ENCODE measurements around the gene BCAS4. TPM values are rescaled to one million over a fixed set of nuclear protein-coding genes. Genes with fewer than 3 reads are reported as not detected.
"Not testable (repeated sequence)": the region's sequence is repeated elsewhere in the genome, so short reads cannot be mapped to it uniquely, and the experiment has no call there.

The BCAS4 gene, protein sequence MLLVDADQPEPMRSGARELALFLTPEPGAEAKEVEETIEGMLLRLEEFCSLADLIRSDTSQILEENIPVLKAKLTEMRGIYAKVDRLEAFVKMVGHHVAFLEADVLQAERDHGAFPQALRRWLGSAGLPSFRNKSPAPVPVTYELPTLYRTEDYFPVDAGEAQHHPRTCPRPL
- 6.5 TPM for total RNA-seq (ENCODE audit: insufficient read depth, low replicate concordance)

DNA sequence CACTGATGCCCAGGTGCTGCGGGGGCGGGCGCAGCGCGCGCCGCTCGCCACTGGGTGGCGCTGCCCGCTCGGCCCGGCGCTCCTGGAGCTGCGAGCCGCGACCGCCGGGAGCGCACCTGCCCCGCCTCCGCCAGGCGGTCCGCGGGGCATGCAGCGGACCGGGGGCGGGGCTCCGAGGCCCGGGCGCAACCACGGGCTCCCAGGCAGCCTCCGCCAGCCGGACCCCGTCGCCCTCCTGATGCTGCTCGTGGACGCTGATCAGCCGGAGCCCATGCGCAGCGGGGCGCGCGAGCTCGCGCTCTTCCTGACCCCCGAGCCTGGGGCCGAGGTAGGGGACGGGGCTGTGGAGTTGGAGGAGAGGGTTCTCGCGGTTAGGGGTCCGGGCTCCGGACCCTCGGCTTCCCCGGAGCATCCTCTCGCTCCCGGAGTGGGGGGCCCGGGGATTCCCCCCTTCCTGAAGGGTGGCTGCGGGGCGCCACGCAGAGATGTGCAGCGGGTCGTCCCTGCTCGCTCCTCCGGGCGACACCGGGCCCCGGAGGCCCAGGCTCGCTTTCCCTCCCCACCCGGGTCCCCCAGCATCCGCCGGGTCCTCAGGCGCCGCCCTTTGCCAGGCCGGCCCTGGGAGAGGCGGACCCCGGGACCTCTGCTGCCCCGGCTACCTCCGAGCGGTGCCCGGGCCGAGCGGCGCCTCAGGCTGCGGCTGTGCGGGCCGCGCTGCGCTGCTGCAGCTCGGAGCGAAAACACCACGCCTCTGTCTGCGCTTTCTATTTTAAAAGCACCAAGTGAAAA, at the start of gene BCAS4:
Gene BCAS4, plus strand, starts transcription at position 216 of the 789 bp plus-strand sequence. Its CDS starts 23 bp downstream, at position 239.
- peak; percentile 88 for DNase-seq (ENCODE audit: low spot score)

DNA sequence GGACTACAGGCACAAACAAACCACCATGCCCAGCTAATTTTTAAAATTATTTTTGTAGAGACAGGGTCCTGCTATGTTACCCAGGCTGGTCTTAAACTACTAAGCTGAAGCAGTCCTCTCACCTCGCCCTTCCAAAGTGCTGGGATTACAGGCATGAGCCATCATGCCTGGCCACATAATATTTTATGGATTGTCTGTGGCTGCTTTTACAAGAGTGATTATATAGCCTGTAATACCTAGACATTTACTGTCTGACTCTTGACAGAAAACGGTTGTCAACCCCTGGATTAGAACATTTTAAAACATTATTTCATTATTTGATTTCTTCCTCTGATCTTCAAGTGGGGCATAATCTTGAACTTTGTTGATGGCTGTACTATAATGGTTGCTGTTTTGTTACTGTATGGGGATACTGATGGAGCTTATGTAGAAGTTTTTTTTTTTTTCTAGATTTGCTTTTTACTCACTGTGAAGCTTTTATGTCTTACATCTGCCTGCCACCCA, 49.2 kb upstream of the BCAS4 start:
- DNase-seq (ENCODE audit: low spot score): no peak

DNA sequence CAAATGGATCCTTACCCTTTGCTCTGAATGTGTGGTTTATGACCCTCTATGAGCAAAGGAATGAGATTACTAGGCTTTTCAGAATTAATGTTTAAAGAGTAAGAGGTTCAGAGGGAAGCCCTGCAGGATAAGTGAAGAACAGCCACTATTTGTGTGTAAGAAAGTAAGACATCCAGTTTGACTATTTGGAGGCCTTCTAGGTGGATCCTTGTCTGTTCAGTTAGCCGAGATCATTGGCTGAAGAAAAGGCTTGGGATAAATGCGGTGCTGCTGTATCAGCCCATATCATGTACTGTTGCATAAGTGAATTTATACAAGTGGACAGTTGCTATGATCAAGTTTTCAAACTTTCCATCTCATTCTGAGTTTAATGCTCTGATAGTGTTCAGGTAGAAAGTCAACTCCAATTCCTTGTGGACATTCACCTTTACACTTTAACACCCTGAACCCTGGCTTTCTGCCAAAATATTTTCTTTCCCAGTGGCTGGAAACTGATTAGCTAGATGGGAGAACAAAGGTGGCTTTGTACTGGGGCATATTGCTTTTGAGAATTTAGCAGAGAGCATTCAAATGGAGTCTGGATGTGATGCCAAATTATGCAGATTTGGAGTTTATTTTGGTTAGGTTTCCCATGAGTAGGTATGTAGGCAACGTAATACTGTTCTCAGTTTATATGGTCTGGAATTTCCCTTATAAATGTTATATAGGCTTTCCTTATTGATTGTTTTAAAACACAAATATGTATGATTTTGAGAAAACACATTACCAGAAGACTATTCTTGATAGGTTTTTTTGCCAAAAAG, 48.5 kb upstream of the BCAS4 start:
- DNase-seq (ENCODE audit: low spot score): peak; percentile 97

DNA sequence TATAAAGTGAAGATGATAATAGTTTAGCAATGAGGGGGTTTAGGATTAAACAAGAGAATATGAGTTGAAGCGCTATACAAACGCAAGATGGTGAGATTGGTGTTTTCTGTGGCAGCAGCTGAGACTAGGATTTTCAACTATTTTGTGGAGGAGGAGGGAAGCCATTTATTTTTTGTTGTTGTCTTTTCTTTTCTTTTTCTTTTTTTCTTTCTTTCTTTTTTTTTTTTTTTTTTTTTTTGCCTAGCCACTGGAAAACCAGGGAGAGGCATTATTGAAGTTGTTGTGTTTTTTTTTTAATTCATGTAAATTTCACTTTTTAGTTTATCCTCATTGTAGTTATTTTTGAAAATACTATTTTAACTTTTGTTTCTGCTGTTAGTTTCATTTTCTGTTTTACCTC, 47.6 kb upstream of the BCAS4 start:
- no peak for DNase-seq (ENCODE audit: low spot score)

DNA sequence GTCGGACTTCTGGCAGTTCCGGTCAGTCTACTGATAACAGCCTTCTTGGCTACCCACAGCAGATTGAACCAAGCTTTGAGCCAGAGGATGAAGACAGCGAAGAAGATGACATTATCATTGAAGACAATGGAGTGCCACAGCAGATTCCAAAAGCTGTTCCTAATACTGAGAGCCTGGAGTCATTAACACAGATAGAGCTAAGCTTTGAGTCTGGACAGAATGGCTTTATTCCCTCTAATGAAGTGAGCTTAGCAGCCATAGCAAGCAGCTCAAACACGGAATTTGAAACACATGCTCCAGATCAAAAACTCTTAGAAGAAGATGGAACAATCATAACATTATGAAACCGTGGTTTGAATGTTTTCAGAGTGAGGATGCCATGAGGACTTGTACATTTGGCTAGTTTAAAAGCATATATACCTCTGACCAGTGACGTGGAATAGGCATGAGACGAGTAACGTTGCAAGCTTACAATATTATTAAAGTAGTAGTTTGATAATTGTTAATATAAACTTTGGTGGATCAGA, 44.7 kb upstream of the BCAS4 start:
- DNase-seq (ENCODE audit: low spot score): no peak

DNA sequence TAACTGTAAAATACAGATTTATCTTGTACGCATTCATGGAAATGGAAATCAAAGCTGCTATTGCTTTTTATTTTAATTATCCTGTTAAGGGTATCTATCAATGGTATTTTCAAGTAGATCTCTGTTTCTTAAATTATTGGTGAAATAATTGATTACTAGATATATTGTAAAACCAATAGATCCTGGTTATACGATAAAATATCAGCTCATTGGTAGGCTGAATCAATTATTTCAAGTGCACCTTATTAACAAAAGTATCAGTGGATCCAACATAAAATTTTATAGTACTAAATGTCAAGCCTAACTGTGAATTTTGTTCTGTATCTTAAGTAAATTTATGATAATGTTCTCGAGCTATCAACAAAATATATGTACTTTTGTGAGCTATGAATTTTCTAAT, 41.7 kb upstream of the BCAS4 start:
- DNase-seq (ENCODE audit: low spot score): no peak

DNA sequence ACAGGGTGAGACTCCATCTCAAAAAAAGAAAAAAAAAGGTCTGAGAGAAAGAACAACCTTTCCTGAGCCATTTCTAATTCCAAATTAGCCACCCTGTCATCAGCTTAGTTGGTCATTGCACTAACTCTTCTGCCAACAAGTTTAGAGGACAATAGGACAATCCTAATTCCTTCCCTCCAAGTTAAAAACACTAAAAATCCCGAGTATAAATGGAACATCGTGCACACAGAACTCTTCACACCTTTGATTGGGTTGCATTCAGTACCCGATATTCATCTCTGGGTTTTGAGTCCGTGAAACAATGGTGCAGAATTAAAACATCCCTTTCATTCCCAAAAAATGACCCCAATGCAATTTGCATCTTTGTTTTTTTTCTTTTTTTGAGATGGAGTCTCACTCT, 40.4 kb upstream of the BCAS4 start:
- DNase-seq (ENCODE audit: low spot score): no peak

DNA sequence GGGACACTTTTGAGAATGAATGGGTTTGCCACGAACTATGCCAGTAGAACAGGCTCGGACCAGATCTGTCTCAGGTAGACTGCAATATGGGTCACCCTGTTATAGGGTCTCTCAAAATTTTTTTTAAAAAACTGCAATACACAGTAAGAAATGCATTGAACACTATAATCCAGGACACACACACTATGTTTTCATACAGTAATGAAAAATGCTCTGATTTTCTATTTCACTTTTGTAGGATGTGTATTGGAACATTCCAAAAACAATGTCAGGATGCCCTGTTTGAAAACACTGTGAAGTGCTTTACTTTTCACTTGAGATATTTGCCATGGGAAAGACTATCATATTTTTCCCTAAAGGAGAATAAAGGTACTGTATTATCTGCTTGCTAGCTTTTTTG, 38.4 kb upstream of the BCAS4 start:
- no peak for DNase-seq (ENCODE audit: low spot score)

DNA sequence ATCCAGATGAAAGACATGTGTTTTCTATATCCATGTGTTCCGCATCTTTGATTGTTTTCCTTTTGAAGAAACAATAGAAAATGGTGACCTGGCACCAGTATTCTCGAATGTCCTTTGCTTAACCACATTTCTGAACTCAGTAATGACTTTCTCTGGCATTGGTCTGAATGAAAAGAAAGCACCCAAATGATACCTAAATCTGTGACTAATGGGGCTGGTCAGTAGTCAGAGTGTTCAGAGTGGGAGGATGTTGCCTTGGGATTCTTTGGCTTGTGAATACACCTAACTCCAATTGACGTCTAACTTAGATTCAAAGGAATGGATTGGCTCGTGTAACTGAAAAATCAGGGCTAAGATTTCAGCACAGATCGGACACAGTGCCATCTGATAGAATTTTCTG, 36.4 kb upstream of the BCAS4 start:
- DNase-seq (ENCODE audit: low spot score): no peak

DNA sequence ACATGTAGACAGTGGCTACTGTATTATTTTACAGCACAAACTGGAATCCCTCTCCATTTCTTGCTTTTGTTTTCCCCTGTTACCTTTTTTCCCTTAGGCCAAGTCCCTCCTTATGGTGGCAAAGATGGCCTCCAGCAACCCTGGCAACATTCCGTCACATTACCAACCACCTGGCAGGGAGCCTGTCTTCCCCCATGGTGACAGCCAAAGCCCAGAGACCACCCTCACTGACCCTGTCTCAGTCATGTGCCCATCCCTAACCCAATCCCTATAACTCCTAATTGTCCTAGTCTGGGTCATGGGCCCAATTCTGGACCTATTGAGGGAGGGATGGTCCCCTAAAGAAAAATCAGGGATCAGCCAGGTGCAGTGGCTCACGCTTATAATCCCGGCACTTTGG, 35.9 kb upstream of the BCAS4 start:
- no peak for DNase-seq (ENCODE audit: low spot score)

DNA sequence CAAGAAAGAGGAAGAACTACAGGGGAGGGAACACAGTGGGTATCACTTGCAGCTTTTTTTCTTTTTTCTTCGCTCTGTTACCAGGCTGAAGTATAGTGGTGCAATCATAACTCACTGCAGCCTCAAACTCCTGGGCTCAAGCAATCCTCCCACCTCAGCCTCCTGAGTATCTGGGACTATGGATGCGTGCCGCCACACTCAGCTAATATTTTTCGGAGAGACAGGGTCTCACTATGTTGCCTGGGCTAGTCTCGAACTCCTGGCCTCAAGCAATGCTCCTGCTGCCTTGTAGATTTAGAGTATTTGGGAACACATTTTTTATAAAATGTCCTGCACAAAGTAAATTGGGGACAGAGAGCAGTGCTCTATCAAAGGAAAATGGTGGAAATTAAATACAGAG, 35.2 kb upstream of the BCAS4 start:
- no peak for DNase-seq (ENCODE audit: low spot score)

DNA sequence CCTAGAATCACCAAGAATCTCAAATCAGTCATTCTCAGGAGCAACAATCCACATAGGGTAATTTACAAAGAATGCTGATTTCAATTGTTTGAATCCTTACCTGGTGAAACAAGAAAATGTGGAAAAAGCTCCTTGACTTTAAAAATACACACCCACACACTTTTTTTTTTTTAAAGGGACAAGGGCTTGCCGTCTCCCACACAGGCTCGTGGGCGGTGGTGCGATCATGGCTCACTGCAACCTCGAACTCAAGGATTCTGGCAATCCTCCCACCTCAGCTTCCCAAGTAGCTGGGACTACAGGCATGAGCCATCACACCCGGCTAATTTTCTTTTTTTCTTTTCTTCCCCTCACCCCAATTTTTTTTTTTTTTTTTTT, 32.8 kb upstream of the BCAS4 start:
- DNase-seq (ENCODE audit: low spot score): no peak

DNA sequence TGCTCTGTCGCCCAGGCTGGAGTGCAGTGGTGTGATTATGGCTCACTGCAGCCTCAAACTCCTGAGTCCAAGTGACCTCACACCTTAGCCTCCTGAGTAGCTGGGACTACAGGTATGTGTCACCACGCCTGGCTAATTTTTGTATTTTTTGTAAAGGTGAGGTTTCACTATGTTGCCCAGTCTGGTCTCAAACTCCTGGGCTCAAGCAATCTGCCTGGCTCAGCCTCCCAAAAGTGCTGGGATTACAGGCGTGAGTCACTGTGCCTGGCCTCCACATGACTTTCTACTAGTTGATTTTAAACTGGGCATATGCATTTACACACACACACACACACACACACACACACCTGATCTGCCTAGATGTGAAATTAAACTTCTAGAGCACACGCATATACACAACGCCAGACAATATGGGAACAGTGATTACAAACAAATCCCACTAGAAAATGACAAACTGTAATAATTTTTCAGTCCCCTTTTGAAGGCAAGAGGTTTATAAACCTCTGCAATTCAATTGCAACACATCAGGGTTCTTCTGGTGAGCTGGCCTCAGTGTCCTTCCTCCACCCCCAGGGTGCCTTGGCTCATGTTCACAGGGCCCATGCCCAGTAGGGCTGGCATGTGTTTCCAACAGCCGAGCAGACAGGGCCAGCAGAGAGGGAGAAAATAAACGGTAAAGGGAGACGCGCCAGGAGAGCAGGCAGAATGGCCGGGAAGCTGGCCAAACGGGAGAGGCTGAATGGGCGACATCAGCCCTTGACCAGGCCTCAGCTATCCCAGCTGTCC, 32.2 kb upstream of the BCAS4 start:
- peak; percentile 76 for DNase-seq (ENCODE audit: low spot score)

DNA sequence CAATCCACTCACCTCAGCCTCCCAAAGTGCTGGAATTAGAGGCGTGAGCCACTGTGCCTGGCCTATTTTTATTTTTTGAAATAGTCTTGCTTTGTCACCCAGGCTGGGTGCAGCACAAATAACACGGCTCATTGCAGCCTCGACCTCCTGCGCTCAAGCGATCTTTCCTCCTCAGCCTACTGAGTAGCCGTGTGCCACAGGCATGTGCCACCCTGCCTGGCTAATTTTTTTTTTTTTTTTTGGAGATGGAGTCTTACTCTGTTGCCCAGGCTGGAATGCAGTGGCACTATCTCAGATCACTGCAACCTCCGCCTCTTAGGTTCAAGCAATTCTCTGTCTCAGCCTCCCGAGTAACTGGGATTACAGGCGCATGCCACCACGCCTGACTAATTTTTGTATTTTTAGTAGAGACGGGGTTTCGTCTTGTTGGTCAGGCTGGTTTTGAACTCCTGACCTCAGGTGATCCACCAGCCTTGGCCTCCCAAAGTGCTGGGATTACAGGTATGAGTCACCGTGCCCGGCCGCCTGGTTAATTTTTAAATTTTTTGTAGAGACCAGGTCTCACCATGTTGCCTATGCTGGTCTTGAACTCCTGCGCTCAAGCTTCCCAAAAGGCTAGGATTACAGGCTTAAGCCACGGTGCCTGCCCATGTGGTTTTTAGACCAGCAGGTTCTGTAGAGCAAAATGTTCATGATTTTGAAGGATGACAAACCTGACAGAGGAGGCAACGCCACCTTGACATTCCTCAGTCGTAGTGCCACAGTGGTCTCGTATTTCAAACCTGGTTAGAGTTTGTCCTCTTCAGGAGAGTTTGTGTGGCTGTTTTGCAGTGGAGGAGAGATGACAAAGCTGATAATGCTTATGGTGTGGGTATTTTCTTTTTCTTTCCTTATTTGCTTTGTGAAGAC, 31.1 kb upstream of the BCAS4 start:
- not testable (repeated sequence) for DNase-seq (ENCODE audit: low spot score)

DNA sequence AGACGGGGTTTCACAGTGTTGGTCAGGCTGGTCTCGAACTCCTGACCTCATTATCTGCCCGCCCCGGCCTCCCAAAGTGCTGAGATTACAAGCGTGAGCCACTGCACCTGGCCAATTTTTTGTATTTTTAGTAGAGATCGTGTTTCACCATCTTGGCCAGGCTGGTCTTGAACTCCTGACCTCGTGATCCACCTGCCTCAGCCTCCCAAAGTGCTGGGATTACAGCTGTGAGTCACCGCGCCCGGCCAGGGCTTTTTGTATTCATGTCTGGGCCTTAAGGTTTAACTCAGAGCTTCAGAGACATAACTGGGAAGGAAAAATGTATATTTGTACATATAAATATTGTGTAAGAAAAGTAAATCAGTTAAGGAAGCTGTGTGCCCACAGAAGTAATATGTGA, 29.6 kb upstream of the BCAS4 start:
- DNase-seq (ENCODE audit: low spot score): peak; percentile 53

DNA sequence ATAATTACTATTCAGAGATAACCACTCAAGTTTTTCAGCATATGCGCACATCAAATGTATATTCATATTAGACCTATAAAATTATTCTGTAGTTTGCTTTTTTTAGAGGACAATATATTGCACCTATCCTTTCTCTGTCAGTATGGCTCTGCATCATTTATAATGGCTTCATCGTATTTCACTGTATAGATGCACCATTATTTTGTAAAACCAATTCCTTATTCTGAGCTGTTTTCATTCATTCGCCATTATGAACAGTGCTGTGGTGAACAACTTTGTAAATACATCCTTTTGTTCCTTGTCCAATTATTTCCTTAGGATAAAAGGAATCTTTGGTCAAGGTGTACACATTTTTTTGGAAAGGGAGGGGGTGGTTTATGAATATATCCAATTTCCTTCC, 29.2 kb upstream of the BCAS4 start:
- DNase-seq (ENCODE audit: low spot score): no peak

DNA sequence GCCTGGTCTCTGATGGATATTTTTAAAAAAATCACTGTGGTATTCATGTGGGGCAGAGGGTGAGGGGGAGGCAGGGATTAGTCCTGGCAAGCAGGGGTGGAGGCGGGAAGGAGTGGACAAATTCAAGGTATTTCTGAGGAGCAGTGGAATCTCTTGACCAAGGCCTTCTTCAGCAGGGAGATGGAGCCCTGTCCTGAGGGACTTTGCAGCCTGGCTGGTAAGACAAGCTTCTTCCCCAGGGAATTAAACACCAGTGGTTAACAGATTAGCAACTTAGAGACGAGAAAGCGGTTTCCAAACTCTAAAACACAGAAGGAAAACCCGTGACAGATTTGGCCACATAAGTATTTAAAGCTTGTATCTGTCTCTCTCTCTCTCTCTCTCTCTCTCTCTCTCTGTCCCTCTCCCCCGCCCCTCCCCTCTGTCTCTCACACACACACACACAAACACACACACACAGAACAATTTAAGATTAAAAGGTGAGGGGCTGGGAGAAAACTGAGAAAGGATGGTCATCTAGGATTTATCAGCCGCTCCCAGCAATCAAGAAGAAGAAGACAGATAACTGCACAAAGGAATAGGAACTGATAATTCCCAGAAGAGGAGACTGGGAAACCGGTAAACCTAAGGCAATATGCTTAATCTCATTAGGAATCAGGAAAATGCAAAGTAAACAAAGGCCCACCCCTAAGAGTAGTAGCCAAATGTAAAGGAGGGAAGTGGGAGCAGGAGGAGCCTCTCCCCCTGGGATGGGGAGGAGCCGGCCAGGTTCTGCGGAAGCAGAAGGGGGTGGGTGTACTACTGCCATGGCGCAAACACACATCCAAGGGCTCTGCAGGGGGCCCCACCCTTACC, 27.7 kb upstream of the BCAS4 start:
- peak; percentile 25 for DNase-seq (ENCODE audit: low spot score)

DNA sequence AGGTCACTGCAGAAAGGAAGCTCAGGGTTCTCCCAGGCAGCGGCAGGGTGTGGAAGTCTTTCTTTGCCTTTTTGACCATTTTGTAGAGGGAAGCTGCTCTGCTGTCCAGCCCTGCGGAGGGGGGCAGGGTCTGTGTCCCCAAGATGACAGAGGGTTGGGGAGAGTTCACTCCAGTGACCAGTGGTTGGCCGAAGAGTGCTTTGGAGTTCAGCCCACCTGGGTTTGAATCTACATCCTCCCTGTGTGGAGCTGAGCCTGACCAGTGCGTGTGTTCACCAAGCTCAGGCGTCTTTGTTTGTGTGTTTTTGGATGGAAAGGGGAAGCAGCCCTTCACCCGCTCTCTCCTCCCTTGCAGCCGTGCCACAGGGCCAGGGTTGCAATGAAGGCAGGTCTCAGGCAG, 25.9 kb upstream of the BCAS4 start:
- DNase-seq (ENCODE audit: low spot score): not testable (repeated sequence)

DNA sequence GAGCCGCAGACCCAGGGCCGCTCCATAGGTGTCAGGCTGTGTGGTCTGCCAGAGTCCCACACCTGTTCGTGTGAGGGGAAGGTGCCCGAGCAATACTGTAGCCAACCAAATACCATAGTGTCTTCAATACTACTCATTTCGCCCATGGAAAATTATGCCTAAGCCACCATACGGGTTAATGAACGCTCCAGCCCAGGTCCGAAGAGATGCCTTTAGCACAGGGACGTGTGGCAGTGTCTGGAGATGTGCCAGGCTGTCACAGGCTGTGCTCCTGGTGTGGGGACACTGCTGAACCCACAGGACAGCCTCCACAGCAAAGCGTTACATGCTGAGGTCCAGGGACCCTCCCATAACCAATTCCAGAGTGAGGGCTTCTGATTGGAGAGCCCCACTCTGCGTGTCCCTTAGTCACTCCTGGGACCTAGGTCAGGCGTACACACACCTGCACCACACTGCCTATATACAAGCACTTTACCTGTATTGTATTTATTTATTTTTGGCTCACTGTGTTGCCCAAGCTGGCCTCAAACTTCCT, 25.2 kb upstream of the BCAS4 start:
- DNase-seq (ENCODE audit: low spot score): not testable (repeated sequence)

All from umbilical cord (tissue), 2 donors.